Skeletal muscle satellite cell (primary cell): ENCODE data around the gene RECQL5. TPM values are rescaled to one million over a fixed set of nuclear protein-coding genes. Genes with fewer than 3 reads are reported as not detected.

Experiments
- H3K27me3 ChIP-seq: 2 replicates; pipeline ENCODE4 v1.7.0; 2013; ENCODE audit warnings: low read length; ENCODE audit not compliant: control insufficient read depth, insufficient read depth
- H3K36me3 ChIP-seq: 2 replicates; pipeline ENCODE4 v1.7.0; 2013; ENCODE audit warnings: mild to moderate bottlenecking, control low read depth, low read length; ENCODE audit not compliant: insufficient read depth
- H3K4me1 ChIP-seq: 2 replicates; pipeline ENCODE4 v1.7.0; 2013; ENCODE audit warnings: low read length; ENCODE audit not compliant: control insufficient read depth, insufficient read depth
- H3K4me2 ChIP-seq: 2 replicates; pipeline ENCODE4 v1.7.0; 2013; ENCODE audit warnings: mild to moderate bottlenecking, low read length
- H3K4me3 ChIP-seq: 2 replicates; pipeline ENCODE4 v1.7.0; 2013; ENCODE audit warnings: low read length
- H3K9ac ChIP-seq: 2 replicates; pipeline ENCODE4 v1.7.0; 2013; ENCODE audit warnings: mild to moderate bottlenecking, low read depth, low read length, moderate library complexity
- H3K9me3 ChIP-seq: replicated peaks from 2 replicates; pipeline ENCODE4 v1.7.0; 2013; ENCODE audit warnings: mild to moderate bottlenecking, control low read depth, low read length
- total RNA-seq: library from RNA; depleted of rRNA; stranded (reverse); fragments of >200 nt; gene quantifications from 2 replicates; pipeline ENCODE4 v1.2.3, GENCODE V29; 2012; rRNA removed

Gene RECQL5
- total RNA-seq: 10.5 and 13.7 TPM in 2 replicates

- peak within 1 kb of the TSS; percentile 95 for H3K9ac ChIP-seq
- H3K4me2 ChIP-seq: peak within 1 kb of the TSS; percentile 87
- no peaks in the 10 kb centered on the region for H3K9me3 ChIP-seq
- H3K27me3 ChIP-seq: no peaks in the 10 kb centered on the region
- H3K36me3 ChIP-seq: peaks cover 32% of the 10 kb centered on the region
- H3K4me1 ChIP-seq: peaks cover 15% of the 10 kb centered on the region
- peak within 1 kb of the TSS; percentile 98 for H3K4me3 ChIP-seq
Observed at GRCh38 chr17:75666959-75667790, at the start of gene RECQL5, which contains the start of gene SAP30BP. RECQL5 (minus strand) TSS chr17:75667154; CDS start chr17:75666557, 597 bp downstream. SAP30BP (plus strand) TSS chr17:75667338; CDS start chr17:75667373, 35 bp downstream.

DNA sequence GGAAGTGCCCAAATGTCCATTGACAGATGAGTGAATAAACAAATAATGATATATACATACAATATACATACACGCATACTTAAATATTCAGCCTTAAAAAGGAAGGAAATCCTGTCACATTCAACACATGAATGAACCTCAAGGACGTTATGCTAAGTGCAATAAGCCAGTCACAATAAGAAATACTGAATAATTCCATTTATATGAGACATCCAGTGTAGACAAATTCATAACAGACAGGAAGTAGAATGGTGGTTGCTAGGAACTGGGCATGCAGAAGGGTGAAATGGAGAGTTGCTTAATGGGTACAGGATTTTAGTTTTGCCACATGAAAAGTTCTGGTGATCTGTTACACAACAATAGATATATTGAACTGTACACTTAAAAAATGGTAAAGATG lies 45.5 kb upstream of the RECQL5 start:
- H3K9me3 ChIP-seq: no peaks in the 10 kb centered on the region
- no peak overlapping the region for H3K9ac ChIP-seq
- no peak overlapping the region for H3K4me3 ChIP-seq
- H3K4me1 ChIP-seq: peaks cover 7% of the 10 kb centered on the region
- H3K27me3 ChIP-seq: peaks cover 4% of the 10 kb centered on the region
- H3K36me3 ChIP-seq: peaks cover 14% of the 10 kb centered on the region
- H3K4me2 ChIP-seq: no peak overlapping the region

DNA sequence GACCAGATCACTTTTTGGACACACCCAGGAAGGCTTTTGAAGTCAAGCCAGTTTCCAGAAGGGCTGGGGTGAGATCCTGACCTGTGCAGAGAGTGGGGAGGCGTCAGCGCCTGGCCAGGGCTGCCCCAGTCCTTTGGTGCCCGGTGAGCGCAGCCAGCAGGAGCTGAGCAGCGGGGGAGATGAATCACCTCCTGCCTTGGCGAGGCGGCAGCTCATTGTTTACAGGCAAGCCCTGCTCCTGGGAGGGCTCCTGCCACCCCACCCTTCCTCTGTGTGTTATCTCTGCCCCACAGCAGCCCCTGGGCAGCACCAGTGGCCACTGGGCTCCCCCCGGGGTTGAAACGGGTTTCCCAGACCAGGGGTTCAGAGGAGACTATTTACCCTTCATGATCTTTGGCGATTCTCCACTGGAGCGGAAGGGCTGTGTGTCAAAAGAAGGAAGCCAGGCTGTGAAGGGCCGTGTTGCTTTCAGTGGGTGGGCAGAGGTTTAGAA lies 40.2 kb upstream of the RECQL5 start:
- Histone ChIP-seq H3K27me3 (no peaks in the 10 kb centered on the region), H3K9me3 (no peaks in the 10 kb centered on the region), H3K4me2 (peak overlapping the region; percentile 37), H3K9ac (no peak overlapping the region), H3K4me1 (peaks cover 11% of the 10 kb centered on the region), H3K4me3 (no peak overlapping the region), H3K36me3 (peaks cover 66% of the 10 kb centered on the region)

- H3K4me1 ChIP-seq: peaks cover 12% of the 10 kb centered on the region
- H3K4me2 ChIP-seq: no peak overlapping the region
Observed at GRCh38 chr17:75706042-75706728, 39.2 kb upstream of the RECQL5 start.

GRCh38 chr17:75704963-75705875 lies 38.3 kb upstream of the RECQL5 start:
- peaks cover 81% of the 10 kb centered on the region for H3K36me3 ChIP-seq

More at GRCh38 chr17:75706042-75706728, 39.2 kb upstream of the RECQL5 start:
- no peak overlapping the region for H3K9ac ChIP-seq
- no peak overlapping the region for H3K4me3 ChIP-seq
- no peaks in the 10 kb centered on the region for H3K9me3 ChIP-seq
- H3K27me3 ChIP-seq: no peaks in the 10 kb centered on the region
- H3K36me3 ChIP-seq: peaks cover 71% of the 10 kb centered on the region

DNA sequence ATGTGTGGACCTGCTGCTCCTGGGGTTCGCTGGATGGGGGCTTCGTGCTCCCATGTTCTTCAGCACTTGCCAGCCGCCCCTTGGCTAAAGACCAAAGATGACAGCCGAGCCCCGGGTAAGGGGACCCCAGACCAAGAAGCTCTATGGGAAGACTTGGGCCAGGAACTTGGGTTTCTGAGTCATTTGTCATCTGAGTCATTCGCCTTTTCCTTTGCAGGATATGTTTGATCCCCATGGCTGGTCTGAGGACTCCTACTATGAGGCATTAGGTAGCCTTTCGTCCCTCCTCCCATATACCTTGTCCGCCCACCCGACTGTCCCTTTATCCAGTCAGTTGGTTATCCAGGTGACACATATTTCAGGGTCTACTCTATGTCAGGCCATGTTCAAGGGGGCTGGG lies 36.6 kb upstream of the RECQL5 start:
- H3K4me2 ChIP-seq: no peak overlapping the region
- peaks cover 87% of the 10 kb centered on the region for H3K36me3 ChIP-seq
- no peak overlapping the region for H3K4me3 ChIP-seq
- no peaks in the 10 kb centered on the region for H3K9me3 ChIP-seq
- H3K27me3 ChIP-seq: no peaks in the 10 kb centered on the region
- H3K4me1 ChIP-seq: peaks cover 28% of the 10 kb centered on the region
- H3K9ac ChIP-seq: no peak overlapping the region

More at GRCh38 chr17:75704963-75705875, 38.3 kb upstream of the RECQL5 start:
- no peaks in the 10 kb centered on the region for H3K9me3 ChIP-seq
- no peak overlapping the region for H3K9ac ChIP-seq
- H3K27me3 ChIP-seq: no peaks in the 10 kb centered on the region
- no peak overlapping the region for H3K4me2 ChIP-seq
- peaks cover 22% of the 10 kb centered on the region for H3K4me1 ChIP-seq
- H3K4me3 ChIP-seq: no peak overlapping the region

GRCh38 chr17:75703191-75703590 lies 36.2 kb upstream of the RECQL5 start:
- Histone ChIP-seq H3K4me1 (peaks cover 28% of the 10 kb centered on the region), H3K27me3 (no peaks in the 10 kb centered on the region), H3K4me2 (no peak overlapping the region), H3K36me3 (peaks cover 83% of the 10 kb centered on the region), H3K9ac (no peak overlapping the region), H3K4me3 (no peak overlapping the region), H3K9me3 (no peaks in the 10 kb centered on the region)

DNA sequence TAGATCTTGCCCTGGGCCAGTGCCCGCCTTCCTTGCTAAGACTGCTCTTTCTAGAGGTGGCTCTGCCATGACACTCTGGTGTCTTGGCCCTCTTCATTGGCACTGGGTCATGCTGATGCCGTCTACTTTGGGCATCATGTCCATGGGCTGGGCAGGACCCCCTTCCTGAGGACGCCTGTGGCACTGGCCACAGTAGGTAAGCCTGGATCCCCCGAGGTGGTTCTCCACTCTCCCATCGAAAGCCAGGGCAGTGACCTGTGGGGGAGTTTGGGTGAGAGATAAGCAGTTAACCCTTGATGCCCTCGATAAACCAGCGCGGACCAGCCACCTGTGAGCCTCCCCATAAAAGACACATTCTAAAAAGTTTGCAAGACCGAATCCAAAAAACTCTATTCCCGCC lies 34.3 kb upstream of the RECQL5 start:
- Histone ChIP-seq H3K27me3 (no peaks in the 10 kb centered on the region), H3K4me1 (peaks cover 27% of the 10 kb centered on the region), H3K4me3 (no peak overlapping the region), H3K9ac (no peak overlapping the region), H3K36me3 (peaks cover 78% of the 10 kb centered on the region), H3K9me3 (no peaks in the 10 kb centered on the region), H3K4me2 (no peak overlapping the region)

GRCh38 chr17:75698659-75699058 lies 31.7 kb upstream of the RECQL5 start:
- no peaks in the 10 kb centered on the region for H3K27me3 ChIP-seq
- H3K4me1 ChIP-seq: peaks cover 53% of the 10 kb centered on the region
- H3K9me3 ChIP-seq: no peaks in the 10 kb centered on the region
- no peak overlapping the region for H3K9ac ChIP-seq
- H3K4me3 ChIP-seq: no peak overlapping the region
- no peak overlapping the region for H3K4me2 ChIP-seq
- peaks cover 57% of the 10 kb centered on the region for H3K36me3 ChIP-seq

- H3K27me3 ChIP-seq: no peaks in the 10 kb centered on the region
- H3K4me2 ChIP-seq: no peak overlapping the region
- no peak overlapping the region for H3K9ac ChIP-seq
- no peaks in the 10 kb centered on the region for H3K9me3 ChIP-seq
- H3K4me3 ChIP-seq: no peak overlapping the region
- peaks cover 48% of the 10 kb centered on the region for H3K36me3 ChIP-seq
- H3K4me1 ChIP-seq: peaks cover 62% of the 10 kb centered on the region
Observed at GRCh38 chr17:75697651-75698291, 30.8 kb upstream of the RECQL5 start.
